Transverse colon (tissue), 4 donors: ENCODE results near the gene UMAD1.
"Not testable (repeated sequence)": the region's sequence is repeated elsewhere in the genome, so short reads cannot be mapped to it uniquely, and the experiment has no call there.

Source experiments
- CTCF ChIP-seq, 5 experiments: fragments of 200-600 bp in 3 of 5; fragments of 450-650 bp in 2 of 5; sonication (generic) in 3 of 5; IDR thresholded peaks; 1 replicate in 2 of 5; 2 replicates in 3 of 5; pipeline ENCODE4 v1.5.1; 2016 to 2017; ENCODE audit warnings: antibody characterized with exemption in 5 of 5, inconsistent platforms in 3 of 5, mild to moderate bottlenecking in 2 of 5, moderate library complexity in 1 of 5
- POLR2A ChIP-seq: fragments of 450-650 bp; IDR thresholded peaks from one replicate; pipeline ENCODE4 v1.6.1; 2016; ENCODE audit warnings: antibody characterized with exemption, mild to moderate bottlenecking, moderate library complexity
- POLR2AphosphoS5 ChIP-seq, 3 donors: sonication (generic); formaldehyde crosslinking; IDR thresholded peaks; one replicate each; pipeline ENCODE4 v1.6.1; 2016; ENCODE audit warnings: antibody characterized with exemption in 3 of 3

GRCh38 chr7:7656459-7656858, 15.9 kb downstream of the UMAD1 start:
- TF ChIP-seq CTCF (IDR thresholded peaks at IDR 0.05); POLR2A; POLR2AphosphoS5 (IDR thresholded peaks at IDR 0.05): not testable (repeated sequence)
